Liver (tissue), 3 donors: ENCODE data around the gene JAM3.

Source experiments
- ATF3 ChIP-seq: IDR thresholded peaks from 2 replicates; pipeline ENCODE4 v1.6.1; 2016; ENCODE audit warnings: antibody characterized with exemption
- FOXA1 ChIP-seq: IDR thresholded peaks from 2 replicates; pipeline ENCODE4 v1.6.1; 2016; ENCODE audit warnings: antibody characterized with exemption
- FOXA2 ChIP-seq: IDR thresholded peaks from 2 replicates; pipeline ENCODE4 v1.6.1; 2016; ENCODE audit warnings: antibody characterized with exemption
- GABPA ChIP-seq, 2 donors: IDR thresholded peaks in 1 of 2; conservative IDR thresholded peaks in 1 of 2; 2 replicates each; pipeline ENCODE4 v1.6.1; 2016; ENCODE audit warnings: antibody characterized with exemption in 2 of 2, mild to moderate bottlenecking in 1 of 2, moderate library complexity in 1 of 2
- HNF4A ChIP-seq, 2 donors: conservative IDR thresholded peaks; 2 replicates each; pipeline ENCODE4 v1.6.1; 2016; ENCODE audit warnings: antibody characterized with exemption in 2 of 2, mild to moderate bottlenecking in 2 of 2
- RAD21 ChIP-seq, 2 donors: IDR thresholded peaks; 2 replicates each; pipeline ENCODE4 v1.6.1; 2016; ENCODE audit warnings: antibody characterized with exemption in 2 of 2, mild to moderate bottlenecking in 2 of 2
- REST ChIP-seq: IDR thresholded peaks from 2 replicates; pipeline ENCODE4 v1.6.1; 2016; ENCODE audit warnings: antibody characterized with exemption, mild to moderate bottlenecking
- RXRA ChIP-seq, 2 donors: IDR thresholded peaks; 2 replicates each; pipeline ENCODE4 v1.6.1; 2017 to 2018; ENCODE audit warnings: antibody characterized with exemption in 2 of 2, mild to moderate bottlenecking in 1 of 2
- TAF1 ChIP-seq: conservative IDR thresholded peaks from 2 replicates; pipeline ENCODE4 v1.6.1; 2016; ENCODE audit warnings: antibody characterized with exemption, mild to moderate bottlenecking
- TF ChIP-seq, protein P1 (sequence below): IDR thresholded peaks from 2 replicates; pipeline ENCODE4 v1.6.1; 2016; ENCODE audit warnings: antibody characterized with exemption
- TF ChIP-seq, protein P2 (sequence below): fragments of 150-350 bp; IDR thresholded peaks from 2 replicates; pipeline ENCODE4 v1.5.1; 2017; ENCODE audit warnings: improper control_type of control experiment, low read depth, low read length; ENCODE audit not compliant: missing input control
- TF ChIP-seq, protein P3 (sequence below): IDR thresholded peaks from 2 replicates; pipeline ENCODE4 v1.6.1; 2016; ENCODE audit warnings: antibody characterized with exemption
- donor health status: healthy.
- donor health status: healthy.

GRCh38 chr11:134151083-134151747 is 82.3 kb downstream of the JAM3 start:
- TF ChIP-seq, protein P1, sequence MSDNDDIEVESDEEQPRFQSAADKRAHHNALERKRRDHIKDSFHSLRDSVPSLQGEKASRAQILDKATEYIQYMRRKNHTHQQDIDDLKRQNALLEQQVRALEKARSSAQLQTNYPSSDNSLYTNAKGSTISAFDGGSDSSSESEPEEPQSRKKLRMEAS: no peak
- TF ChIP-seq, protein P2, sequence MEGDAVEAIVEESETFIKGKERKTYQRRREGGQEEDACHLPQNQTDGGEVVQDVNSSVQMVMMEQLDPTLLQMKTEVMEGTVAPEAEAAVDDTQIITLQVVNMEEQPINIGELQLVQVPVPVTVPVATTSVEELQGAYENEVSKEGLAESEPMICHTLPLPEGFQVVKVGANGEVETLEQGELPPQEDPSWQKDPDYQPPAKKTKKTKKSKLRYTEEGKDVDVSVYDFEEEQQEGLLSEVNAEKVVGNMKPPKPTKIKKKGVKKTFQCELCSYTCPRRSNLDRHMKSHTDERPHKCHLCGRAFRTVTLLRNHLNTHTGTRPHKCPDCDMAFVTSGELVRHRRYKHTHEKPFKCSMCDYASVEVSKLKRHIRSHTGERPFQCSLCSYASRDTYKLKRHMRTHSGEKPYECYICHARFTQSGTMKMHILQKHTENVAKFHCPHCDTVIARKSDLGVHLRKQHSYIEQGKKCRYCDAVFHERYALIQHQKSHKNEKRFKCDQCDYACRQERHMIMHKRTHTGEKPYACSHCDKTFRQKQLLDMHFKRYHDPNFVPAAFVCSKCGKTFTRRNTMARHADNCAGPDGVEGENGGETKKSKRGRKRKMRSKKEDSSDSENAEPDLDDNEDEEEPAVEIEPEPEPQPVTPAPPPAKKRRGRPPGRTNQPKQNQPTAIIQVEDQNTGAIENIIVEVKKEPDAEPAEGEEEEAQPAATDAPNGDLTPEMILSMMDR: no peak
- no peak for TF ChIP-seq RAD21 (IDR thresholded peaks at IDR 0.05)
- TF ChIP-seq TAF1: no peak
- no peak for TF ChIP-seq ATF3
- TF ChIP-seq HNF4A (conservative IDR thresholded peaks at IDR 0.05): no peak
- no peak for TF ChIP-seq GABPA (IDR thresholded peaks at IDR 0.05 in 1 of 2, conservative IDR thresholded peaks at IDR 0.05 in 1 of 2)
- TF ChIP-seq FOXA2: no peak
- no peak for TF ChIP-seq RXRA (IDR thresholded peaks at IDR 0.05)
- TF ChIP-seq FOXA1: no peak
- TF ChIP-seq REST: no peak
- TF ChIP-seq, protein P3, sequence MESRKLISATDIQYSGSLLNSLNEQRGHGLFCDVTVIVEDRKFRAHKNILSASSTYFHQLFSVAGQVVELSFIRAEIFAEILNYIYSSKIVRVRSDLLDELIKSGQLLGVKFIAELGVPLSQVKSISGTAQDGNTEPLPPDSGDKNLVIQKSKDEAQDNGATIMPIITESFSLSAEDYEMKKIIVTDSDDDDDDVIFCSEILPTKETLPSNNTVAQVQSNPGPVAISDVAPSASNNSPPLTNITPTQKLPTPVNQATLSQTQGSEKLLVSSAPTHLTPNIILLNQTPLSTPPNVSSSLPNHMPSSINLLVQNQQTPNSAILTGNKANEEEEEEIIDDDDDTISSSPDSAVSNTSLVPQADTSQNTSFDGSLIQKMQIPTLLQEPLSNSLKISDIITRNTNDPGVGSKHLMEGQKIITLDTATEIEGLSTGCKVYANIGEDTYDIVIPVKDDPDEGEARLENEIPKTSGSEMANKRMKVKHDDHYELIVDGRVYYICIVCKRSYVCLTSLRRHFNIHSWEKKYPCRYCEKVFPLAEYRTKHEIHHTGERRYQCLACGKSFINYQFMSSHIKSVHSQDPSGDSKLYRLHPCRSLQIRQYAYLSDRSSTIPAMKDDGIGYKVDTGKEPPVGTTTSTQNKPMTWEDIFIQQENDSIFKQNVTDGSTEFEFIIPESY: no peak
